ENCODE results near the gene RAD51B. TPM values are rescaled to one million over a fixed set of nuclear protein-coding genes. Genes with fewer than 3 reads are reported as not detected.

RAD51B gene
- total RNA-seq, 6 donors from 2014 or later = 10.6 to 63.9 (median 18.4) TPM

- Histone ChIP-seq H3K27ac (no peak overlapping the region), H3K4me3 (no peak overlapping the region), H3K4me1 (peaks cover 32 to 39% (median 35%) of the 10 kb centered on the region in 4 donors), H3K36me3 (no peaks in the 10 kb centered on the region), H3K27me3 (no peaks in the 10 kb centered on the region), H3K9me3 (peaks cover 0 to 4% (median 0%) of the 10 kb centered on the region in 4 donors)
- no peak for TF ChIP-seq POLR2AphosphoS5 (IDR thresholded peaks at IDR 0.05)
- TF ChIP-seq POLR2A (IDR thresholded peaks at IDR 0.05) = no peak
- DNase-seq (peak in 1 of 2 donors; percentile 43), ATAC-seq (ENCODE audit: low FRiP score in 2 of 2) (no peak)
- WGBS, 2 donors = 94 to 100% methylated on average over 5 to 9 of the region's 9 CpGs
Observed at GRCh38 chr14:68604361-68604730, 784.8 kb downstream of the RAD51B start.

- Histone ChIP-seq H3K9me3 (peaks cover 0 to 4% (median 0%) of the 10 kb centered on the region in 4 donors), H3K36me3 (no peaks in the 10 kb centered on the region), H3K27ac (no peak overlapping the region), H3K4me1 (peaks cover 28 to 34% (median 30%) of the 10 kb centered on the region in 4 donors), H3K27me3 (no peaks in the 10 kb centered on the region), H3K4me3 (no peak overlapping the region)
- no peak for ATAC-seq (ENCODE audit: low FRiP score in 2 of 2)
- 85 to 89% methylated on average over 10 of the region's 10 CpGs for WGBS, 2 donors
- DNase-seq = peak in 1 of 2 donors; percentile 46
- TF ChIP-seq EP300 (IDR thresholded peaks at IDR 0.05) = no peak
- TF ChIP-seq POLR2AphosphoS5 (IDR thresholded peaks at IDR 0.05) = no peak
- TF ChIP-seq POLR2A (IDR thresholded peaks at IDR 0.05) = no peak
- TF ChIP-seq CTCF (IDR thresholded peaks at IDR 0.05) = no peak
Observed at GRCh38 chr14:68604822-68605221, 785.2 kb downstream of the RAD51B start.

- WGBS, 2 donors = 80 to 87% methylated on average over 3 of the region's 3 CpGs
- Histone ChIP-seq H3K27me3 (no peaks in the 10 kb centered on the region), H3K9me3 (peaks cover 0 to 4% (median 0%) of the 10 kb centered on the region in 4 donors), H3K27ac (no peak overlapping the region), H3K36me3 (no peaks in the 10 kb centered on the region), H3K4me1 (peaks cover 21 to 30% (median 29%) of the 10 kb centered on the region in 4 donors), H3K4me3 (no peak overlapping the region)
- no peak for TF ChIP-seq CTCF (IDR thresholded peaks at IDR 0.05)
- no peak for TF ChIP-seq EP300 (IDR thresholded peaks at IDR 0.05)
- no peak for TF ChIP-seq POLR2AphosphoS5 (IDR thresholded peaks at IDR 0.05)
- TF ChIP-seq POLR2A (IDR thresholded peaks at IDR 0.05) = no peak
- DNase-seq (no peak), ATAC-seq (ENCODE audit: low FRiP score in 2 of 2) (no peak)
Observed at GRCh38 chr14:68606176-68606575, 786.6 kb downstream of the RAD51B start.

GRCh38 chr14:68606644-68607043 is 787.1 kb downstream of the RAD51B start:
- Histone ChIP-seq H3K4me1 (peaks cover 25 to 35% (median 33%) of the 10 kb centered on the region in 4 donors), H3K27me3 (no peaks in the 10 kb centered on the region), H3K9me3 (peaks cover 0 to 4% (median 0%) of the 10 kb centered on the region in 4 donors), H3K4me3 (no peak overlapping the region), H3K36me3 (no peaks in the 10 kb centered on the region), H3K27ac (peak overlapping the region; percentile 57 to 87 (median 78))
- no peak for DNase-seq
- no peak for ATAC-seq (ENCODE audit: low FRiP score in 2 of 2)
- 82 to 84% methylated on average over 4 of the region's 4 CpGs for WGBS, 2 donors
- TF ChIP-seq POLR2A (IDR thresholded peaks at IDR 0.05) = no peak
- TF ChIP-seq EP300 (IDR thresholded peaks at IDR 0.05) = no peak
- TF ChIP-seq POLR2AphosphoS5 (IDR thresholded peaks at IDR 0.05) = no peak
- TF ChIP-seq CTCF (IDR thresholded peaks at IDR 0.05) = no peak

GRCh38 chr14:68607081-68607866 is 787.7 kb downstream of the RAD51B start:
- Histone ChIP-seq H3K4me3 (no peak overlapping the region), H3K27ac (peak overlapping the region; percentile 57 to 87 (median 78)), H3K36me3 (no peaks in the 10 kb centered on the region), H3K4me1 (peaks cover 32 to 41% (median 39%) of the 10 kb centered on the region in 4 donors), H3K9me3 (peaks cover 0 to 4% (median 0%) of the 10 kb centered on the region in 4 donors), H3K27me3 (no peaks in the 10 kb centered on the region)
- ATAC-seq (ENCODE audit: low FRiP score in 2 of 2) (peak in 1 of 2 donors; percentile 30), DNase-seq (no peak)
- 41 to 44% methylated on average over 17 of the region's 17 CpGs for WGBS, 2 donors
- TF ChIP-seq CTCF (IDR thresholded peaks at IDR 0.05) (no peak), EP300 (IDR thresholded peaks at IDR 0.05) (no peak), POLR2A (IDR thresholded peaks at IDR 0.05) (no peak), POLR2AphosphoS5 (IDR thresholded peaks at IDR 0.05) (no peak)

Measured in upper lobe of left lung (tissue), 6 donors.